ENCODE measurements around the gene GOSR1. TPM values are rescaled to one million over a fixed set of nuclear protein-coding genes. Genes with fewer than 3 reads are reported as not detected.

The GOSR1 gene
- total RNA-seq, 1 experiment from 2014 or later: 86.5 TPM

DNA sequence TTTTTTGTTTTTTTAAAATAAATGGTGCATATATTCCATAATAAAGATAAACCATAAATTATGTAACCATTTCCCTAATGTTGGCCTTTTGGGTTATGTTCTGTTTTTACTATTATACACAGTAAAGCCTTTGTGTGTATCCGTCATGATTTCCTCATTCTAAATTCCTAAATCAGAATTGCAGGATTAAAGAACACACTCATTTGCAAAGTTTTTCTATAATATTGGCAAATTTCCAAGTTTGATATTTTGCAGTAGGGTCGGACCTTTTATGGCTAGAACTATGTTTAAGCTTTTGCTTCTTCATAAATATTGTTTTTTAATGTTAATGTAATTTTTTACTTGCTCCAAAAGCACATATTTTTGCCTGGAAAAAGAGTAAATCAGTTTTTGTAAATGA, 16.6 kb downstream of the GOSR1 start:
- Mint-ChIP-seq H3K27ac (ENCODE audit: unreplicated experiment) (no peak overlapping the region), H3K36me3 (ENCODE audit: insufficient read depth, unreplicated experiment) (peaks cover 87% of the 10 kb centered on the region), H3K4me1 (ENCODE audit: low read depth, unreplicated experiment) (no peaks in the 10 kb centered on the region), H3K9me3 (ENCODE audit: unreplicated experiment) (no peaks in the 10 kb centered on the region), H3K27me3 (ENCODE audit: insufficient read depth, unreplicated experiment) (no peaks in the 10 kb centered on the region), H3K4me3 (ENCODE audit: unreplicated experiment) (no peak overlapping the region)
- no peak for DNase-seq
- Histone ChIP-seq H3K27me3 (replicated peaks; ENCODE audit: control insufficient read depth, insufficient read depth, low read length) (no peaks in the 10 kb centered on the region), H3K4me1 (no peaks in the 10 kb centered on the region), H3K9me3 (no peaks in the 10 kb centered on the region), H3K36me3 (ENCODE audit: control insufficient read depth, insufficient read depth, low read length) (peaks cover 5% of the 10 kb centered on the region), H3K4me3 (ENCODE audit: low read depth, low read length) (no peak overlapping the region)
- TF ChIP-seq, protein P1, sequence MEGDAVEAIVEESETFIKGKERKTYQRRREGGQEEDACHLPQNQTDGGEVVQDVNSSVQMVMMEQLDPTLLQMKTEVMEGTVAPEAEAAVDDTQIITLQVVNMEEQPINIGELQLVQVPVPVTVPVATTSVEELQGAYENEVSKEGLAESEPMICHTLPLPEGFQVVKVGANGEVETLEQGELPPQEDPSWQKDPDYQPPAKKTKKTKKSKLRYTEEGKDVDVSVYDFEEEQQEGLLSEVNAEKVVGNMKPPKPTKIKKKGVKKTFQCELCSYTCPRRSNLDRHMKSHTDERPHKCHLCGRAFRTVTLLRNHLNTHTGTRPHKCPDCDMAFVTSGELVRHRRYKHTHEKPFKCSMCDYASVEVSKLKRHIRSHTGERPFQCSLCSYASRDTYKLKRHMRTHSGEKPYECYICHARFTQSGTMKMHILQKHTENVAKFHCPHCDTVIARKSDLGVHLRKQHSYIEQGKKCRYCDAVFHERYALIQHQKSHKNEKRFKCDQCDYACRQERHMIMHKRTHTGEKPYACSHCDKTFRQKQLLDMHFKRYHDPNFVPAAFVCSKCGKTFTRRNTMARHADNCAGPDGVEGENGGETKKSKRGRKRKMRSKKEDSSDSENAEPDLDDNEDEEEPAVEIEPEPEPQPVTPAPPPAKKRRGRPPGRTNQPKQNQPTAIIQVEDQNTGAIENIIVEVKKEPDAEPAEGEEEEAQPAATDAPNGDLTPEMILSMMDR (IDR thresholded peaks at IDR 0.05; ENCODE audit: insufficient read depth in 1 of 2, low read depth in 1 of 2, low read length in 1 of 2, severe bottlenecking in 1 of 2, unreplicated experiment in 1 of 2): no peak
- intact Hi-C loops (cut with micrococcal nuclease; ENCODE audit: unreplicated experiment): no loop called here
- POLR2A ChIA-PET: no interaction called here
- BruUV-seq (replicated peaks): no TSS peak
- CTCF ChIA-PET: no interaction called here

DNA sequence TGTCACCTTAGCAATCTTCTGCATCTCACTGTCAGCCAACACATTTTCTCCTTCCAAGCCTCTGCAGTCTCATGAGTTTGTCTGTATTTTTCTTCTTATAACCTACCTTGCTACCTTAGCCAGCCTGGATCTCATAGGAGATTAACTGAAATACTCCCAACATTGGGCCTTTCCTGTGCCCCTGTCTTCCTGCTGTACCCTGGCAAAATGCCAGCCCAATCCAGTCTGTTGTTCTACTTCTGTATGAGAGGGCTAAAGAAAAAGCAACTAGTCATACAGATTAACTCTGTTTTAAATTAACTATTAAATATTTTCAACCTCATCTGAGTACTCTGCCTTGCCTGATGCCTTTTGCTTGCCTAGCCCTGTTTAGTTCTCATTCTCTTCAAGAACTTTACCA, 18.4 kb downstream of the GOSR1 start:
- POLR2A ChIA-PET: no interaction called here
- peaks cover 5% of the 10 kb centered on the region for H3K36me3 ChIP-seq (ENCODE audit: control insufficient read depth, insufficient read depth, low read length)

DNA sequence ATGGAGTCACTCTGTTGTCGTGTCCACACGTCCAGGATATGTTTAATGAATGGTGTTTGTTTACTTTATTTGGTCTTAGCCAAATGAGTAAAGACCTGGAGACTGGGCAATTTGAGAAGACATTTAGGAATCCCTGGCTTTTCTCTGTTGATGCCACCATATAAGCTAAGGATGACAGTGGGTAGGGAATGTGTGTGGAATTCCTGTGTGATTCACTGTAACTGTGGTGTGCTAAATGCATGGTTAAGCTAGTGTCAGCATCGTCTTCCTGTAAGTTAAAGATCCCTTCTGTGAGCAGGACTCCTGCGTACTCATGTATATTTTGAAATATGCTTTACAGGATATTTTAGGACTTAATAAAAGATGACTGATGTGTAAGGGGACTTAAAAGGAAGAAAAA, 26.4 kb downstream of the GOSR1 start:
- Histone ChIP-seq H3K36me3 (ENCODE audit: control insufficient read depth, insufficient read depth, low read length) (no peaks in the 10 kb centered on the region; the same call in 1 of the 2 replicates), H3K4me1 (peaks cover 8% of the 10 kb centered on the region; the same call in 1 of the 2 replicates), H3K4me3 (ENCODE audit: low read depth, low read length) (no peak overlapping the region), H3K9me3 (no peaks in the 10 kb centered on the region), H3K27me3 (replicated peaks; ENCODE audit: control insufficient read depth, insufficient read depth, low read length) (no peaks in the 10 kb centered on the region)
- intact Hi-C loops (cut with micrococcal nuclease; ENCODE audit: unreplicated experiment): no loop called here
- no peaks in the 10 kb centered on the region for H3K9me3 Mint-ChIP-seq (ENCODE audit: unreplicated experiment)
- H3K4me1 Mint-ChIP-seq (ENCODE audit: low read depth, unreplicated experiment): peaks cover 8% of the 10 kb centered on the region
- DNase-seq: no peak
- TF ChIP-seq, protein P1 (IDR thresholded peaks at IDR 0.05; ENCODE audit: insufficient read depth in 1 of 2, low read depth in 1 of 2, low read length in 1 of 2, severe bottlenecking in 1 of 2, unreplicated experiment in 1 of 2): no peak
- H3K27me3 Mint-ChIP-seq (ENCODE audit: insufficient read depth, unreplicated experiment): no peaks in the 10 kb centered on the region
- H3K27ac Mint-ChIP-seq (ENCODE audit: unreplicated experiment): no peak overlapping the region
- no peak overlapping the region for H3K4me3 Mint-ChIP-seq (ENCODE audit: unreplicated experiment)
- H3K36me3 Mint-ChIP-seq (ENCODE audit: insufficient read depth, unreplicated experiment): peaks cover 82% of the 10 kb centered on the region
- ChIA-PET POLR2A (no interaction called here), CTCF (no interaction called here)
- BruUV-seq (replicated peaks): no TSS peak

More for the DNA sequence above, 18.4 kb downstream of the GOSR1 start:
- intact Hi-C loops (cut with micrococcal nuclease; ENCODE audit: unreplicated experiment): no loop called here
- Histone ChIP-seq H3K4me1 (no peaks in the 10 kb centered on the region), H3K9me3 (no peaks in the 10 kb centered on the region), H3K27me3 (replicated peaks; ENCODE audit: control insufficient read depth, insufficient read depth, low read length) (no peaks in the 10 kb centered on the region), H3K4me3 (ENCODE audit: low read depth, low read length) (no peak overlapping the region)
- Mint-ChIP-seq H3K27ac (ENCODE audit: unreplicated experiment) (no peak overlapping the region), H3K4me3 (ENCODE audit: unreplicated experiment) (no peak overlapping the region), H3K36me3 (ENCODE audit: insufficient read depth, unreplicated experiment) (peaks cover 85% of the 10 kb centered on the region), H3K9me3 (ENCODE audit: unreplicated experiment) (no peaks in the 10 kb centered on the region), H3K27me3 (ENCODE audit: insufficient read depth, unreplicated experiment) (no peaks in the 10 kb centered on the region), H3K4me1 (ENCODE audit: low read depth, unreplicated experiment) (no peaks in the 10 kb centered on the region)
- DNase-seq: no peak
- TF ChIP-seq, protein P1 (IDR thresholded peaks at IDR 0.05; ENCODE audit: insufficient read depth in 1 of 2, low read depth in 1 of 2, low read length in 1 of 2, severe bottlenecking in 1 of 2, unreplicated experiment in 1 of 2): no peak
- no TSS peak for BruUV-seq (replicated peaks)
- CTCF ChIA-PET: no interaction called here
